ENCODE data around the gene SLC44A2.

The SLC44A2 gene

GRCh38 chr19:10682397-10683063 is 57.2 kb downstream of the SLC44A2 start:
- DNase-seq (ENCODE audit: low spot score): no peak

- DNase-seq (ENCODE audit: low spot score): no peak
Observed at GRCh38 chr19:10683064-10683426, 57.7 kb downstream of the SLC44A2 start.

- no peak for DNase-seq (ENCODE audit: low spot score)
Observed at GRCh38 chr19:10683582-10683981, 58.2 kb downstream of the SLC44A2 start.

- no peak for DNase-seq (ENCODE audit: low spot score)
Observed at GRCh38 chr19:10685210-10685609, 59.9 kb downstream of the SLC44A2 start.

GRCh38 chr19:10686193-10686592 is 60.8 kb downstream of the SLC44A2 start:
- no peak for DNase-seq (ENCODE audit: low spot score)

GRCh38 chr19:10686661-10687517 is 61.5 kb downstream of the SLC44A2 start:
- no peak for DNase-seq (ENCODE audit: low spot score)

- no peak for DNase-seq (ENCODE audit: low spot score)
Observed at GRCh38 chr19:10687518-10688288, 62.4 kb downstream of the SLC44A2 start.

- no peak for DNase-seq (ENCODE audit: low spot score)
Observed at GRCh38 chr19:10688545-10689280, 63.4 kb downstream of the SLC44A2 start.

GRCh38 chr19:10690341-10690781 is 65.0 kb downstream of the SLC44A2 start:
- no peak for DNase-seq (ENCODE audit: low spot score)

GRCh38 chr19:10691178-10691881 is 66.0 kb downstream of the SLC44A2 start:
- DNase-seq (ENCODE audit: low spot score): no peak

GRCh38 chr19:10691883-10692282 is 66.5 kb downstream of the SLC44A2 start:
- DNase-seq (ENCODE audit: low spot score): no peak

GRCh38 chr19:10692673-10693264 is 67.4 kb downstream of the SLC44A2 start:
- no peak for DNase-seq (ENCODE audit: low spot score)

All from AG08395 (cell line).